ENCODE data around the gene TSPAN9.

Gene TSPAN9

GRCh38 chr12:3204143-3204542 lies 127.0 kb downstream of the TSPAN9 start:
- Histone ChIP-seq H3K4me1 (ENCODE audit: control insufficient read depth in 2 of 2, insufficient read depth in 2 of 2, low read length in 2 of 2) (peaks cover 2 to 12% of the 10 kb centered on the region in 2 donors), H3K4me3 (ENCODE audit: low read length in 2 of 2) (no peak overlapping the region), H3K9ac (ENCODE audit: low read depth in 1 of 2, low read length in 2 of 2) (no peak overlapping the region), H3K36me3 (ENCODE audit: control insufficient read depth in 2 of 2, insufficient read depth in 2 of 2, low read length in 2 of 2) (no peaks in the 10 kb centered on the region), H3K27me3 (ENCODE audit: control insufficient read depth in 2 of 2, insufficient read depth in 2 of 2, low read length in 2 of 2) (peaks cover 20 to 32% of the 10 kb centered on the region in 2 donors), H3K27ac (ENCODE audit: low read depth in 2 of 2, low read length in 2 of 2) (no peak overlapping the region), H3K9me3 (ENCODE audit: control insufficient read depth in 2 of 2, low read length in 2 of 2) (no peaks in the 10 kb centered on the region)

- no peak overlapping the region for H3K27ac ChIP-seq (ENCODE audit: low read depth in 2 of 2, low read length in 2 of 2)
- peaks cover 2 to 5% of the 10 kb centered on the region in 2 donors for H3K4me1 ChIP-seq (ENCODE audit: control insufficient read depth in 2 of 2, insufficient read depth in 2 of 2, low read length in 2 of 2)
- H3K9me3 ChIP-seq (ENCODE audit: control insufficient read depth in 2 of 2, low read length in 2 of 2), result no peaks in the 10 kb centered on the region
- H3K27me3 ChIP-seq (ENCODE audit: control insufficient read depth in 2 of 2, insufficient read depth in 2 of 2, low read length in 2 of 2), result peaks cover 15 to 24% of the 10 kb centered on the region in 2 donors
- H3K4me3 ChIP-seq (ENCODE audit: low read length in 2 of 2), result no peak overlapping the region
- no peak overlapping the region for H3K9ac ChIP-seq (ENCODE audit: low read depth in 1 of 2, low read length in 2 of 2)
- H3K36me3 ChIP-seq (ENCODE audit: control insufficient read depth in 2 of 2, insufficient read depth in 2 of 2, low read length in 2 of 2), result no peaks in the 10 kb centered on the region
Observed at GRCh38 chr12:3204730-3205531, 127.8 kb downstream of the TSPAN9 start.

- peaks cover 0 to 2% of the 10 kb centered on the region in 2 donors for H3K4me1 ChIP-seq (ENCODE audit: control insufficient read depth in 2 of 2, insufficient read depth in 2 of 2, low read length in 2 of 2)
- no peak overlapping the region for H3K27ac ChIP-seq (ENCODE audit: low read depth in 2 of 2, low read length in 2 of 2)
- H3K9ac ChIP-seq (ENCODE audit: low read depth in 1 of 2, low read length in 2 of 2), result no peak overlapping the region
- H3K36me3 ChIP-seq (ENCODE audit: control insufficient read depth in 2 of 2, insufficient read depth in 2 of 2, low read length in 2 of 2), result no peaks in the 10 kb centered on the region
- no peaks in the 10 kb centered on the region for H3K9me3 ChIP-seq (ENCODE audit: control insufficient read depth in 2 of 2, low read length in 2 of 2)
- peaks cover 15 to 21% of the 10 kb centered on the region in 2 donors for H3K27me3 ChIP-seq (ENCODE audit: control insufficient read depth in 2 of 2, insufficient read depth in 2 of 2, low read length in 2 of 2)
- no peak overlapping the region for H3K4me3 ChIP-seq (ENCODE audit: low read length in 2 of 2)
Observed at GRCh38 chr12:3205742-3206519, 128.8 kb downstream of the TSPAN9 start.

GRCh38 chr12:3206536-3207072 lies 129.4 kb downstream of the TSPAN9 start:
- Histone ChIP-seq H3K4me1 (ENCODE audit: control insufficient read depth in 2 of 2, insufficient read depth in 2 of 2, low read length in 2 of 2) (no peaks in the 10 kb centered on the region), H3K9me3 (ENCODE audit: control insufficient read depth in 2 of 2, low read length in 2 of 2) (no peaks in the 10 kb centered on the region), H3K36me3 (ENCODE audit: control insufficient read depth in 2 of 2, insufficient read depth in 2 of 2, low read length in 2 of 2) (no peaks in the 10 kb centered on the region), H3K9ac (ENCODE audit: low read depth in 1 of 2, low read length in 2 of 2) (no peak overlapping the region), H3K4me3 (ENCODE audit: low read length in 2 of 2) (no peak overlapping the region), H3K27ac (ENCODE audit: low read depth in 2 of 2, low read length in 2 of 2) (no peak overlapping the region), H3K27me3 (ENCODE audit: control insufficient read depth in 2 of 2, insufficient read depth in 2 of 2, low read length in 2 of 2) (peaks cover 10 to 16% of the 10 kb centered on the region in 2 donors)

- peaks cover 6 to 10% of the 10 kb centered on the region in 2 donors for H3K27me3 ChIP-seq (ENCODE audit: control insufficient read depth in 2 of 2, insufficient read depth in 2 of 2, low read length in 2 of 2)
- H3K9ac ChIP-seq (ENCODE audit: low read depth in 1 of 2, low read length in 2 of 2), result no peak overlapping the region
- H3K9me3 ChIP-seq (ENCODE audit: control insufficient read depth in 2 of 2, low read length in 2 of 2), result no peaks in the 10 kb centered on the region
- H3K27ac ChIP-seq (ENCODE audit: low read depth in 2 of 2, low read length in 2 of 2), result no peak overlapping the region
- no peak overlapping the region for H3K4me3 ChIP-seq (ENCODE audit: low read length in 2 of 2)
- H3K36me3 ChIP-seq (ENCODE audit: control insufficient read depth in 2 of 2, insufficient read depth in 2 of 2, low read length in 2 of 2), result no peaks in the 10 kb centered on the region
- H3K4me1 ChIP-seq (ENCODE audit: control insufficient read depth in 2 of 2, insufficient read depth in 2 of 2, low read length in 2 of 2), result no peaks in the 10 kb centered on the region
Observed at GRCh38 chr12:3207175-3207574, 130.0 kb downstream of the TSPAN9 start.

GRCh38 chr12:3207858-3208257 lies 130.7 kb downstream of the TSPAN9 start:
- H3K9ac ChIP-seq (ENCODE audit: low read depth in 1 of 2, low read length in 2 of 2), result no peak overlapping the region
- no peaks in the 10 kb centered on the region for H3K36me3 ChIP-seq (ENCODE audit: control insufficient read depth in 2 of 2, insufficient read depth in 2 of 2, low read length in 2 of 2)
- peaks cover 0 to 3% of the 10 kb centered on the region in 2 donors for H3K27me3 ChIP-seq (ENCODE audit: control insufficient read depth in 2 of 2, insufficient read depth in 2 of 2, low read length in 2 of 2)
- no peaks in the 10 kb centered on the region for H3K4me1 ChIP-seq (ENCODE audit: control insufficient read depth in 2 of 2, insufficient read depth in 2 of 2, low read length in 2 of 2)
- H3K4me3 ChIP-seq (ENCODE audit: low read length in 2 of 2), result no peak overlapping the region
- H3K9me3 ChIP-seq (ENCODE audit: control insufficient read depth in 2 of 2, low read length in 2 of 2), result no peaks in the 10 kb centered on the region
- no peak overlapping the region for H3K27ac ChIP-seq (ENCODE audit: low read depth in 2 of 2, low read length in 2 of 2)

- Histone ChIP-seq H3K9ac (ENCODE audit: low read depth in 1 of 2, low read length in 2 of 2) (no peak overlapping the region), H3K4me1 (ENCODE audit: control insufficient read depth in 2 of 2, insufficient read depth in 2 of 2, low read length in 2 of 2) (no peaks in the 10 kb centered on the region), H3K4me3 (ENCODE audit: low read length in 2 of 2) (no peak overlapping the region), H3K27me3 (ENCODE audit: control insufficient read depth in 2 of 2, insufficient read depth in 2 of 2, low read length in 2 of 2) (no peaks in the 10 kb centered on the region), H3K27ac (ENCODE audit: low read depth in 2 of 2, low read length in 2 of 2) (no peak overlapping the region), H3K9me3 (ENCODE audit: control insufficient read depth in 2 of 2, low read length in 2 of 2) (no peaks in the 10 kb centered on the region), H3K36me3 (ENCODE audit: control insufficient read depth in 2 of 2, insufficient read depth in 2 of 2, low read length in 2 of 2) (no peaks in the 10 kb centered on the region)
Observed at GRCh38 chr12:3213188-3213587, 136.0 kb downstream of the TSPAN9 start.

GRCh38 chr12:3213768-3214167 lies 136.6 kb downstream of the TSPAN9 start:
- Histone ChIP-seq H3K9ac (ENCODE audit: low read depth in 1 of 2, low read length in 2 of 2) (no peak overlapping the region), H3K27me3 (ENCODE audit: control insufficient read depth in 2 of 2, insufficient read depth in 2 of 2, low read length in 2 of 2) (no peaks in the 10 kb centered on the region), H3K27ac (ENCODE audit: low read depth in 2 of 2, low read length in 2 of 2) (no peak overlapping the region), H3K4me3 (ENCODE audit: low read length in 2 of 2) (no peak overlapping the region), H3K9me3 (ENCODE audit: control insufficient read depth in 2 of 2, low read length in 2 of 2) (no peaks in the 10 kb centered on the region), H3K4me1 (ENCODE audit: control insufficient read depth in 2 of 2, insufficient read depth in 2 of 2, low read length in 2 of 2) (no peaks in the 10 kb centered on the region), H3K36me3 (ENCODE audit: control insufficient read depth in 2 of 2, insufficient read depth in 2 of 2, low read length in 2 of 2) (no peaks in the 10 kb centered on the region)

GRCh38 chr12:3214526-3215365 lies 137.6 kb downstream of the TSPAN9 start:
- Histone ChIP-seq H3K4me1 (ENCODE audit: control insufficient read depth in 2 of 2, insufficient read depth in 2 of 2, low read length in 2 of 2) (peaks cover 0 to 2% of the 10 kb centered on the region in 2 donors), H3K9ac (ENCODE audit: low read depth in 1 of 2, low read length in 2 of 2) (no peak overlapping the region), H3K27ac (ENCODE audit: low read depth in 2 of 2, low read length in 2 of 2) (no peak overlapping the region), H3K27me3 (ENCODE audit: control insufficient read depth in 2 of 2, insufficient read depth in 2 of 2, low read length in 2 of 2) (no peaks in the 10 kb centered on the region), H3K9me3 (ENCODE audit: control insufficient read depth in 2 of 2, low read length in 2 of 2) (no peaks in the 10 kb centered on the region), H3K36me3 (ENCODE audit: control insufficient read depth in 2 of 2, insufficient read depth in 2 of 2, low read length in 2 of 2) (no peaks in the 10 kb centered on the region), H3K4me3 (ENCODE audit: low read length in 2 of 2) (no peak overlapping the region)

Data from mucosa of rectum (tissue), 2 donors.